GM23338 (cell line): ENCODE results near the gene PRR36. TPM values are rescaled to one million over a fixed set of nuclear protein-coding genes. Genes with fewer than 3 reads are reported as not detected.

Experiments used
- ATAC-seq: fragments of 200-7000 bp; cut with Tn5 transposase; 3 replicates; pipeline ENCODE4 v1.9.1; 2020
- DNase-seq: peaks from one replicate; pipeline ENCODE4 v3.0.0-alpha.2; 2015; ENCODE audit warnings: low spot score
- H2AFZ ChIP-seq: fragments of 200-600 bp; sonication (generic); 2 replicates; pipeline ENCODE4 v1.8.0; 2016; ENCODE audit warnings: antibody characterized with exemption, mild to moderate bottlenecking, moderate library complexity
- H3F3A ChIP-seq: fragments of 200-600 bp; sonication (generic); replicated peaks from 2 replicates; pipeline ENCODE4 v1.8.0; 2017; ENCODE audit warnings: antibody characterized with exemption, mixed run types, low read depth
- H3K27ac ChIP-seq: fragments of 200-600 bp; sonication (generic); 2 replicates; pipeline ENCODE4 v1.6.1; 2016; ENCODE audit warnings: low read depth
- H3K27me3 ChIP-seq: fragments of 200-600 bp; sonication (generic); 2 replicates; pipeline ENCODE4 v1.8.0; 2016; ENCODE audit warnings: mild to moderate bottlenecking, mixed run types, moderate library complexity; ENCODE audit not compliant: insufficient read depth
- H3K36me3 ChIP-seq: fragments of 200-600 bp; sonication (generic); 2 replicates; pipeline ENCODE4 v1.8.0; 2016; ENCODE audit warnings: mild to moderate bottlenecking; ENCODE audit not compliant: insufficient read depth
- H3K4me1 ChIP-seq: fragments of 200-600 bp; sonication (generic); 2 replicates; pipeline ENCODE4 v1.8.0; 2016; ENCODE audit warnings: mild to moderate bottlenecking, moderate library complexity; ENCODE audit not compliant: insufficient read depth
- H3K4me2 ChIP-seq: fragments of 200-600 bp; sonication (generic); 2 replicates; pipeline ENCODE4 v1.7.1; 2017; ENCODE audit warnings: mixed run types
- H3K4me3 ChIP-seq: fragments of 200-600 bp; sonication (generic); 2 replicates; pipeline ENCODE4 v1.6.1; 2016; ENCODE audit warnings: mixed run types
- H3K79me2 ChIP-seq: fragments of 200-600 bp; sonication (generic); replicated peaks from 2 replicates; pipeline ENCODE4 v1.8.0; 2017; ENCODE audit warnings: mild to moderate bottlenecking; ENCODE audit not compliant: insufficient read depth
- H3K9me2 ChIP-seq: fragments of 200-600 bp; sonication (generic); 2 replicates; pipeline ENCODE4 v1.8.0; 2017; ENCODE audit not compliant: insufficient read depth
- H4K20me1 ChIP-seq: fragments of 200-600 bp; sonication (generic); replicated peaks from 2 replicates; pipeline ENCODE4 v1.8.0; 2017; ENCODE audit warnings: mild to moderate bottlenecking; ENCODE audit not compliant: insufficient read depth
- H3K27ac Mint-ChIP-seq: 2 replicates; pipeline ENCODE4 v1.8.0; 2020; ENCODE audit warnings: inconsistent platforms, mild to moderate bottlenecking, moderate library complexity, mixed read lengths
- H3K27me3 Mint-ChIP-seq: 3 replicates; pipeline ENCODE4 v1.8.0; 2022; ENCODE audit warnings: low read depth, mild to moderate bottlenecking, moderate library complexity, mixed read lengths, inconsistent platforms; ENCODE audit not compliant: insufficient read depth, poor library complexity
- H3K36me3 Mint-ChIP-seq: 3 replicates; pipeline ENCODE4 v1.8.0; 2021; ENCODE audit warnings: low read depth, mild to moderate bottlenecking, inconsistent platforms, moderate library complexity, mixed read lengths
- H3K4me1 Mint-ChIP-seq: 3 replicates; pipeline ENCODE4 v1.8.0; 2020; ENCODE audit warnings: mild to moderate bottlenecking, inconsistent platforms, mixed read lengths
- H3K4me3 Mint-ChIP-seq: 3 replicates; pipeline ENCODE4 v1.8.0; 2021; ENCODE audit warnings: moderate library complexity, mild to moderate bottlenecking, inconsistent platforms, mixed read lengths
- H3K9me3 Mint-ChIP-seq: 3 replicates; pipeline ENCODE4 v1.8.0; 2020; ENCODE audit warnings: moderate library complexity, mild to moderate bottlenecking, inconsistent platforms, mixed read lengths
- CREB1 ChIP-seq: fragments of 250-450 bp; sonication (Bioruptor Pico); IDR thresholded peaks from 2 replicates; pipeline ENCODE4 v1.5.0; 2020; ENCODE audit warnings: low read depth, mild to moderate bottlenecking, moderate library complexity
- CTCF ChIP-seq, 2 experiments: fragments of 200-600 bp in 1 of 2; sonication (generic) in 1 of 2; conservative IDR thresholded peaks; 2 replicates each; pipeline versions ENCODE4 v1.5.1 to v1.6.1; 2016 to 2017; ENCODE audit warnings: antibody characterized with exemption in 2 of 2, low read depth in 2 of 2, mild to moderate bottlenecking in 2 of 2, moderate library complexity in 1 of 2
- ETS1 ChIP-seq: IDR thresholded peaks from 2 replicates; pipeline ENCODE4 v1.6.1; 2016; ENCODE audit warnings: antibody characterized with exemption
- EZH2 ChIP-seq: fragments of 200-600 bp; sonication (generic); IDR thresholded peaks from one replicate; pipeline ENCODE4 v1.8.0; 2017; ENCODE audit warnings: antibody characterized with exemption, mild to moderate bottlenecking, low read depth; ENCODE audit not compliant: unreplicated experiment
- EZH2phosphoT487 ChIP-seq: fragments of 200-600 bp; sonication (generic); IDR thresholded peaks from one replicate; pipeline ENCODE4 v1.8.1; 2018; ENCODE audit warnings: antibody characterized with exemption; ENCODE audit not compliant: unreplicated experiment
- JUNB ChIP-seq: IDR thresholded peaks from one replicate; pipeline ENCODE4 v1.6.1; 2016; ENCODE audit warnings: antibody characterized with exemption; ENCODE audit not compliant: unreplicated experiment
- NANOG ChIP-seq: IDR thresholded peaks from 2 replicates; pipeline ENCODE4 v1.6.1; 2016; ENCODE audit warnings: antibody characterized with exemption, borderline replicate concordance
- POLR2AphosphoS5 ChIP-seq: IDR thresholded peaks from 2 replicates; pipeline ENCODE4 v1.6.1; 2016; ENCODE audit warnings: antibody characterized with exemption, low read depth
- REST ChIP-seq: IDR thresholded peaks from one replicate; pipeline ENCODE4 v1.6.1; 2018; ENCODE audit warnings: antibody characterized with exemption; ENCODE audit not compliant: unreplicated experiment
- STAT1 ChIP-seq: IDR thresholded peaks from one replicate; pipeline ENCODE4 v1.6.1; 2016; ENCODE audit warnings: antibody characterized with exemption; ENCODE audit not compliant: unreplicated experiment
- ZNF114 ChIP-seq: fragments of 250-450 bp; sonication (Bioruptor Pico); IDR thresholded peaks from 2 replicates; pipeline ENCODE4 v1.5.0; 2020; ENCODE audit warnings: mild to moderate bottlenecking, moderate library complexity
- ZNF331 ChIP-seq: fragments of 250-450 bp; sonication (Bioruptor Pico); IDR thresholded peaks from 2 replicates; pipeline ENCODE4 v1.5.0; 2020; ENCODE audit warnings: low read depth, mild to moderate bottlenecking, moderate library complexity
- ZNF462 ChIP-seq: fragments of 250-450 bp; sonication (Bioruptor Pico); IDR thresholded peaks from 2 replicates; pipeline ENCODE4 v1.5.0; 2020; ENCODE audit warnings: mild to moderate bottlenecking, moderate library complexity
- polyA plus RNA-seq: library from polyadenylated mRNA; unstranded; fragments of >200 nt; fragmentation: Nextera tagmentation; extraction: Ambion mirVana; gene quantifications from 2 replicates; pipeline ENCODE4 v1.2.1, GENCODE V29; 2016
- total RNA-seq: library from RNA; depleted of rRNA; stranded (reverse); fragments of >200 nt; shearing (Covaris generic); gene quantifications from 2 replicates; pipeline ENCODE4 v1.2.3, GENCODE V29; 2014

Gene PRR36
- total and polyA plus RNA-seq, 2 experiments from 2014 or later: 17.6 to 17.9 TPM

GRCh38 chr19:7844951-7845350, 29.2 kb downstream of the PRR36 start:
- H3K27me3 ChIP-seq: no peaks in the 10 kb centered on the region
- Mint-ChIP-seq H3K27ac (no peak overlapping the region), H3K36me3 (no peaks in the 10 kb centered on the region; the same call in 2 of the 3 replicates), H3K4me1 (no peaks in the 10 kb centered on the region), H3K9me3 (peaks cover 6% of the 10 kb centered on the region; the same call in 2 of the 3 replicates), H3K4me3 (no peak overlapping the region), H3K27me3 (peaks cover 12% of the 10 kb centered on the region)
- no peak overlapping the region for H2AFZ ChIP-seq
- no peaks in the 10 kb centered on the region for H3K9me2 ChIP-seq
- TF ChIP-seq JUNB (no peak), ZNF331 (CRISPR knock-in tag) (no peak), ZNF462 (CRISPR knock-in tag) (no peak), NANOG (no peak), POLR2AphosphoS5 (no peak), CREB1 (CRISPR knock-in tag) (no peak), STAT1 (no peak), REST (no peak), EZH2 (no peak), CTCF (conservative IDR thresholded peaks at IDR 0.05; ENCODE audit: low read depth in 2 of 2) (no peak), ZNF114 (CRISPR knock-in tag) (no peak), ETS1 (no peak), EZH2phosphoT487 (no peak)
- no peaks in the 10 kb centered on the region for H3K4me1 ChIP-seq
- no peak overlapping the region for H3K4me2 ChIP-seq
- peaks cover 18% of the 10 kb centered on the region for H3F3A ChIP-seq
- DNase-seq: no peak
- ATAC-seq: no peak
- no peak overlapping the region for H3K27ac ChIP-seq
- no peaks in the 10 kb centered on the region for H4K20me1 ChIP-seq
- H3K36me3 ChIP-seq: no peaks in the 10 kb centered on the region
- no peak overlapping the region for H3K4me3 ChIP-seq
- H3K79me2 ChIP-seq: no peaks in the 10 kb centered on the region
